KMS-11 (cell line): ENCODE measurements around the gene NRTN.
A peak's percentile ranks its signal among the peaks of the same experiment; 100 is the strongest.

Source experiments
- H2AFZ ChIP-seq: fragments of 200-600 bp; sonication (generic); 2 replicates; pipeline ENCODE4 v1.6.1; 2016; ENCODE audit warnings: antibody characterized with exemption, mixed run types, low read depth
- H3K27ac ChIP-seq: fragments of 200-600 bp; sonication (generic); 2 replicates; pipeline ENCODE4 v1.6.1; 2016; ENCODE audit warnings: mild to moderate bottlenecking, mixed run types
- H3K27me3 ChIP-seq: fragments of 200-600 bp; sonication (generic); 2 replicates; pipeline ENCODE4 v1.6.1; 2017; ENCODE audit warnings: mild to moderate bottlenecking, low read depth, mixed run types, moderate library complexity; ENCODE audit not compliant: insufficient read depth
- H3K36me3 ChIP-seq: fragments of 200-600 bp; sonication (generic); 2 replicates; pipeline ENCODE4 v1.6.1; 2017; ENCODE audit warnings: mild to moderate bottlenecking, mixed run types; ENCODE audit not compliant: insufficient read depth
- H3K4me1 ChIP-seq: fragments of 200-600 bp; sonication (generic); 2 replicates; pipeline ENCODE4 v1.6.1; 2016; ENCODE audit warnings: mild to moderate bottlenecking, low read depth, mixed run types; ENCODE audit not compliant: poor library complexity, severe bottlenecking
- H3K4me2 ChIP-seq: fragments of 200-600 bp; sonication (generic); 2 replicates; pipeline ENCODE4 v1.7.0; 2016; ENCODE audit warnings: mild to moderate bottlenecking, mixed run types
- H3K4me3 ChIP-seq: fragments of 200-600 bp; sonication (generic); IDR thresholded peaks from 2 replicates; pipeline ENCODE4 v1.6.1; 2017; ENCODE audit warnings: low read depth, low read length, mixed read lengths; ENCODE audit not compliant: insufficient read depth
- H3K79me2 ChIP-seq: fragments of 200-600 bp; sonication (generic); 2 replicates; pipeline ENCODE4 v1.6.1; 2016; ENCODE audit warnings: low read depth, mixed run types; ENCODE audit not compliant: insufficient read depth
- H3K9ac ChIP-seq: fragments of 200-600 bp; sonication (generic); 2 replicates; pipeline ENCODE4 v1.6.1; 2016; ENCODE audit warnings: mild to moderate bottlenecking, mixed run types
- H4K20me1 ChIP-seq: fragments of 200-600 bp; sonication (generic); 2 replicates; pipeline ENCODE4 v1.6.1; 2016; ENCODE audit warnings: mild to moderate bottlenecking, mixed run types; ENCODE audit not compliant: insufficient read depth
- CTCF ChIP-seq: fragments of 200-600 bp; sonication (generic); conservative IDR thresholded peaks from 2 replicates; pipeline ENCODE4 v1.6.1; 2017; ENCODE audit warnings: low read depth, mild to moderate bottlenecking, antibody characterized with exemption, low read length, moderate library complexity, mixed read lengths

The NRTN gene

GRCh38 chr19:5799247-5800241, 5.3 kb upstream of the NRTN start:
- TF ChIP-seq CTCF: no peak

GRCh38 chr19:5800361-5801270, 4.3 kb upstream of the NRTN start:
- Histone ChIP-seq H3K4me3 (no peak overlapping the region), H3K79me2 (no peaks in the 10 kb centered on the region), H3K27me3 (no peaks in the 10 kb centered on the region), H3K36me3 (no peaks in the 10 kb centered on the region), H2AFZ (no peak overlapping the region), H3K9ac (no peak overlapping the region), H3K4me2 (no peak overlapping the region), H3K4me1 (peaks cover 9% of the 10 kb centered on the region), H4K20me1 (no peaks in the 10 kb centered on the region), H3K27ac (no peak overlapping the region)
- TF ChIP-seq CTCF: no peak

More at GRCh38 chr19:5799247-5800241, 5.3 kb upstream of the NRTN start:
- no peak overlapping the region for H3K4me3 ChIP-seq
- H4K20me1 ChIP-seq: no peaks in the 10 kb centered on the region
- H3K27ac ChIP-seq: no peak overlapping the region
- H3K9ac ChIP-seq: no peak overlapping the region
- no peak overlapping the region for H2AFZ ChIP-seq
- no peaks in the 10 kb centered on the region for H3K27me3 ChIP-seq
- no peaks in the 10 kb centered on the region for H3K79me2 ChIP-seq
- H3K36me3 ChIP-seq: no peaks in the 10 kb centered on the region
- H3K4me2 ChIP-seq: no peak overlapping the region
- H3K4me1 ChIP-seq: peaks cover 8% of the 10 kb centered on the region

- Histone ChIP-seq H3K4me2 (no peak overlapping the region), H3K27me3 (peaks cover 3% of the 10 kb centered on the region; the same call in 1 of the 2 replicates), H3K79me2 (no peaks in the 10 kb centered on the region), H3K4me3 (no peak overlapping the region), H3K9ac (no peak overlapping the region), H4K20me1 (no peaks in the 10 kb centered on the region), H2AFZ (no peak overlapping the region), H3K36me3 (no peaks in the 10 kb centered on the region), H3K27ac (no peak overlapping the region), H3K4me1 (peaks cover 9% of the 10 kb centered on the region)
- no peak for TF ChIP-seq CTCF
These were observed 2.9 kb upstream of the NRTN start for GRCh38 chr19:5801796-5802619.

- Histone ChIP-seq H3K4me1 (peaks cover 9% of the 10 kb centered on the region), H3K9ac (peak overlapping the region; percentile 27; the same call in 1 of the 2 replicates)
These were observed 1.5 kb upstream of the NRTN start for GRCh38 chr19:5803441-5803751.

More at GRCh38 chr19:5803441-5803751, 1.5 kb upstream of the NRTN start:
- no peak overlapping the region for H3K27ac ChIP-seq
- H4K20me1 ChIP-seq: no peaks in the 10 kb centered on the region
- H3K27me3 ChIP-seq: peaks cover 3% of the 10 kb centered on the region; the same call in 1 of the 2 replicates
- peak overlapping the region; percentile 89 for H3K4me2 ChIP-seq
- H3K4me3 ChIP-seq: no peak overlapping the region
- TF ChIP-seq CTCF: no peak
- no peaks in the 10 kb centered on the region for H3K36me3 ChIP-seq
- peak overlapping the region; percentile 98 for H2AFZ ChIP-seq
- no peaks in the 10 kb centered on the region for H3K79me2 ChIP-seq
